ENCODE results near the gene ENAH. TPM values are rescaled to one million over a fixed set of nuclear protein-coding genes. Genes with fewer than 3 reads are reported as not detected.
A peak's percentile ranks its signal among the peaks of the same experiment; 100 is the strongest.

ENAH gene
- total RNA-seq, 1 donor from 2014 or later = 749 TPM

GRCh38 chr1:225534772-225535171 is 118.2 kb downstream of the ENAH start:
- Mint-ChIP-seq H3K9me3 (ENCODE audit: unreplicated experiment) (no peaks in the 10 kb centered on the region), H3K4me3 (ENCODE audit: unreplicated experiment) (peak overlapping the region; percentile 50), H3K27me3 (ENCODE audit: low read depth, unreplicated experiment) (no peaks in the 10 kb centered on the region), H3K4me1 (ENCODE audit: low read depth, unreplicated experiment) (peaks cover 65% of the 10 kb centered on the region), H3K36me3 (ENCODE audit: low read depth, unreplicated experiment) (peaks cover 8% of the 10 kb centered on the region), H3K27ac (ENCODE audit: unreplicated experiment) (peak overlapping the region; percentile 3)
- Histone ChIP-seq H3K4me3 (ENCODE audit: insufficient read depth, low read depth, low read length) (no peak overlapping the region), H3K27ac (ENCODE audit: low read depth, low read length) (no peak overlapping the region), H3K4me2 (ENCODE audit: low read length) (no peak overlapping the region), H2AFZ (ENCODE audit: low read depth, low read length) (no peak overlapping the region), H4K20me1 (ENCODE audit: insufficient read depth, low read length) (peaks cover 84% of the 10 kb centered on the region), H3K79me2 (ENCODE audit: insufficient read depth, low read length) (peaks cover 92% of the 10 kb centered on the region), H3K36me3 (ENCODE audit: insufficient read depth, low read length) (peaks cover 9% of the 10 kb centered on the region), H3K4me1 (ENCODE audit: insufficient read depth, low read length) (no peaks in the 10 kb centered on the region), H3K27me3 (ENCODE audit: insufficient read depth, low read length) (no peaks in the 10 kb centered on the region), H3K9me3 (ENCODE audit: insufficient read depth, low read depth, low read length) (no peaks in the 10 kb centered on the region), H3K9ac (ENCODE audit: low read length) (no peak overlapping the region)
- DNase-seq (ENCODE audit: low read depth) = no peak
- no peak for TF ChIP-seq EZH2 (IDR thresholded peaks at IDR 0.05; ENCODE audit: insufficient read depth, low read length)
- no peak for TF ChIP-seq CTCF (IDR thresholded peaks at IDR 0.05; ENCODE audit: insufficient read depth, low read depth, low read length)
- no peak for FAIRE-seq

- Mint-ChIP-seq H3K36me3 (ENCODE audit: low read depth, unreplicated experiment) (peaks cover 8% of the 10 kb centered on the region), H3K4me3 (ENCODE audit: unreplicated experiment) (no peak overlapping the region), H3K27ac (ENCODE audit: unreplicated experiment) (no peak overlapping the region), H3K4me1 (ENCODE audit: low read depth, unreplicated experiment) (peaks cover 60% of the 10 kb centered on the region), H3K9me3 (ENCODE audit: unreplicated experiment) (no peaks in the 10 kb centered on the region), H3K27me3 (ENCODE audit: low read depth, unreplicated experiment) (no peaks in the 10 kb centered on the region)
- Histone ChIP-seq H2AFZ (ENCODE audit: low read depth, low read length) (no peak overlapping the region), H3K9me3 (ENCODE audit: insufficient read depth, low read depth, low read length) (no peaks in the 10 kb centered on the region), H3K27me3 (ENCODE audit: insufficient read depth, low read length) (no peaks in the 10 kb centered on the region), H4K20me1 (ENCODE audit: insufficient read depth, low read length) (peaks cover 84% of the 10 kb centered on the region), H3K27ac (ENCODE audit: low read depth, low read length) (no peak overlapping the region), H3K4me1 (ENCODE audit: insufficient read depth, low read length) (no peaks in the 10 kb centered on the region), H3K36me3 (ENCODE audit: insufficient read depth, low read length) (peaks cover 15% of the 10 kb centered on the region), H3K9ac (ENCODE audit: low read length) (no peak overlapping the region), H3K4me2 (ENCODE audit: low read length) (no peak overlapping the region), H3K79me2 (ENCODE audit: insufficient read depth, low read length) (peaks cover 92% of the 10 kb centered on the region), H3K4me3 (ENCODE audit: insufficient read depth, low read depth, low read length) (no peak overlapping the region)
- FAIRE-seq = no peak
- no peak for DNase-seq (ENCODE audit: low read depth)
- no peak for TF ChIP-seq EZH2 (IDR thresholded peaks at IDR 0.05; ENCODE audit: insufficient read depth, low read length)
- TF ChIP-seq CTCF (IDR thresholded peaks at IDR 0.05; ENCODE audit: insufficient read depth, low read depth, low read length) = no peak
Measured at GRCh38 chr1:225534135-225534534, 118.8 kb downstream of the ENAH start.

GRCh38 chr1:225533238-225533637 is 119.7 kb downstream of the ENAH start:
- H3K79me2 ChIP-seq (ENCODE audit: insufficient read depth, low read length) = peaks cover 92% of the 10 kb centered on the region
- H3K9me3 ChIP-seq (ENCODE audit: insufficient read depth, low read depth, low read length) = no peaks in the 10 kb centered on the region
- peaks cover 17% of the 10 kb centered on the region for H3K36me3 ChIP-seq (ENCODE audit: insufficient read depth, low read length)
- no peak for TF ChIP-seq CTCF (IDR thresholded peaks at IDR 0.05; ENCODE audit: insufficient read depth, low read depth, low read length)
- TF ChIP-seq EZH2 (IDR thresholded peaks at IDR 0.05; ENCODE audit: insufficient read depth, low read length) = no peak
- Mint-ChIP-seq H3K27me3 (ENCODE audit: low read depth, unreplicated experiment) (no peaks in the 10 kb centered on the region), H3K4me1 (ENCODE audit: low read depth, unreplicated experiment) (peaks cover 52% of the 10 kb centered on the region), H3K36me3 (ENCODE audit: low read depth, unreplicated experiment) (peaks cover 8% of the 10 kb centered on the region), H3K4me3 (ENCODE audit: unreplicated experiment) (peak overlapping the region; percentile 4), H3K9me3 (ENCODE audit: unreplicated experiment) (no peaks in the 10 kb centered on the region), H3K27ac (ENCODE audit: unreplicated experiment) (no peak overlapping the region)
- DNase-seq (ENCODE audit: low read depth) (no peak), FAIRE-seq (no peak)
- no peak overlapping the region for H3K4me2 ChIP-seq (ENCODE audit: low read length)
- no peak overlapping the region for H2AFZ ChIP-seq (ENCODE audit: low read depth, low read length)
- no peaks in the 10 kb centered on the region for H3K27me3 ChIP-seq (ENCODE audit: insufficient read depth, low read length)
- no peak overlapping the region for H3K4me3 ChIP-seq (ENCODE audit: insufficient read depth, low read depth, low read length)
- H3K27ac ChIP-seq (ENCODE audit: low read depth, low read length) = no peak overlapping the region
- no peaks in the 10 kb centered on the region for H3K4me1 ChIP-seq (ENCODE audit: insufficient read depth, low read length)
- no peak overlapping the region for H3K9ac ChIP-seq (ENCODE audit: low read length)
- peaks cover 84% of the 10 kb centered on the region for H4K20me1 ChIP-seq (ENCODE audit: insufficient read depth, low read length)
